Osteocyte (in vitro differentiated cells): ENCODE results near the gene NOX4. TPM values are rescaled to one million over a fixed set of nuclear protein-coding genes. Genes with fewer than 3 reads are reported as not detected.
A peak's percentile ranks its signal among the peaks of the same experiment; 100 is the strongest.
"Not testable (repeated sequence)": the region's sequence is repeated elsewhere in the genome, so short reads cannot be mapped to it uniquely, and the experiment has no call there.

Source experiments
- DNase-seq: peaks from one replicate; pipeline ENCODE4 v3.0.0; 2021; ENCODE audit warnings: mixed read lengths; ENCODE audit not compliant: unreplicated experiment; ENCODE audit errors: extremely low spot score
- H3K27ac Mint-ChIP-seq: one replicate; pipeline ENCODE4 v1.8.0; 2021; ENCODE audit warnings: mild to moderate bottlenecking, mixed read lengths; ENCODE audit not compliant: unreplicated experiment
- H3K27me3 Mint-ChIP-seq: one replicate; pipeline ENCODE4 v1.8.0; 2021; ENCODE audit warnings: mixed read lengths; ENCODE audit not compliant: unreplicated experiment
- H3K36me3 Mint-ChIP-seq: one replicate; pipeline ENCODE4 v1.8.0; 2021; ENCODE audit warnings: mixed read lengths; ENCODE audit not compliant: unreplicated experiment
- H3K4me1 Mint-ChIP-seq: one replicate; pipeline ENCODE4 v1.8.0; 2021; ENCODE audit warnings: mixed read lengths; ENCODE audit not compliant: unreplicated experiment
- H3K4me3 Mint-ChIP-seq: one replicate; pipeline ENCODE4 v1.8.0; 2021; ENCODE audit warnings: mild to moderate bottlenecking, moderate library complexity, mixed read lengths; ENCODE audit not compliant: unreplicated experiment
- H3K9me3 Mint-ChIP-seq: one replicate; pipeline ENCODE4 v1.8.0; 2021; ENCODE audit warnings: mixed read lengths; ENCODE audit not compliant: unreplicated experiment
- CTCF ChIP-seq: fragments of 200-600 bp; sonication (generic); IDR thresholded peaks from 2 replicates; pipeline ENCODE4 v1.5.0; 2021; ENCODE audit warnings: antibody characterized with exemption, mild to moderate bottlenecking, moderate library complexity
- total RNA-seq: library from RNA; stranded (reverse); gene quantifications from 2 replicates; pipeline ENCODE4 v1.2.1, GENCODE V29; 2021

NOX4 gene
- total RNA-seq, 1 donor from 2014 or later: 19.6 TPM

- not testable (repeated sequence) for H3K27ac Mint-ChIP-seq, DNase-seq
These were observed 108.2 kb downstream of the NOX4 start for GRCh38 chr11:89382986-89383385.

DNA sequence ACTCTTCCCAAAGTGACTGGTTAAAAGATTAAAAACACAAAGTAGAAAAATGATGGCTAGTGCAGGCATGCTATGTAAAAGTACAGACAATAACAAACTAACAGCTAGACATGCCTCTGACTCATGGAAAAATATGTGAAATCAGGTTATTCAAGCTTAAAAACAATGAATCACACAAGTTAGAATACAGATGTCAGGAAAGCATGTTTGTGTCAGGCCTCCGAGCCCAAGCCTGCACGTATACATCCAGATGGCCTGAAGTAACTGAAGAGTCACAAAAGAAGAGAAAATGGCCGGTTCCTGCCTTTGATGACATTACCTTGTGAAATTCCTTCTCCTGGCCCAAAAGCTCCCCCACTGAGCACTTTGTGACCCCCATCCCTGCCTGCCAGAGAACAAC is 110.1 kb downstream of the NOX4 start:
- Mint-ChIP-seq H3K27ac (no peak overlapping the region), H3K27me3 (no peaks in the 10 kb centered on the region), H3K36me3 (peaks cover 3% of the 10 kb centered on the region), H3K4me1 (peaks cover 59% of the 10 kb centered on the region), H3K9me3 (peaks cover 11% of the 10 kb centered on the region), H3K4me3 (peak overlapping the region; percentile 44)
- DNase-seq: peak; percentile 84
- no peak for TF ChIP-seq CTCF

More at GRCh38 chr11:89382986-89383385, 108.2 kb downstream of the NOX4 start:
- H3K27me3 Mint-ChIP-seq, H3K4me3 Mint-ChIP-seq, H3K36me3 Mint-ChIP-seq, H3K9me3 Mint-ChIP-seq: not testable (repeated sequence)
- H3K4me1 Mint-ChIP-seq: peaks cover 51% of the 10 kb centered on the region

- not testable (repeated sequence) for DNase-seq, H3K36me3 Mint-ChIP-seq, H3K27me3 Mint-ChIP-seq, H3K27ac Mint-ChIP-seq
- Mint-ChIP-seq H3K9me3 (peaks cover 11% of the 10 kb centered on the region), H3K4me1 (peaks cover 68% of the 10 kb centered on the region), H3K4me3 (peak overlapping the region; percentile 44)
These were observed 111.0 kb downstream of the NOX4 start for GRCh38 chr11:89379976-89380771.

DNA sequence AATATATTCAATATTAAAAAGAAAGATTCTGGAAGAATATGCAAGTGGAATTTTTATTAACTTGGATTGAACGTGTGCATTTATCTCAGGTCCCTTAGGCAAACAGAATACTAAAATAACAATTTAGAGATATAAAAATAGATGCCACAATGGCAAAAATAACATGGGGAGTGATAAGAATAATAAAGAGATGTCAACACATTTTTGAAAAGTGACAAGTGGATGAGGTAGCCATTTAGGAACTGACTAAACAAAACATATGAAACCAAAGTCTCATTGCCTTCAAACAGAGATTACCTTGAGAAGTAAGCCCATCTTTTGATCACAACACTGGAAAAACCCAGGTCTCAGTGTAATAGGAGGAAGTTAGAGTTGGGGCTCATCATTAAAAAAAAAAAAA is 112.2 kb downstream of the NOX4 start:
- H3K27ac Mint-ChIP-seq, H3K27me3 Mint-ChIP-seq, DNase-seq: not testable (repeated sequence)

GRCh38 chr11:89369356-89369755 is 121.8 kb downstream of the NOX4 start:
- H3K27me3 Mint-ChIP-seq, H3K9me3 Mint-ChIP-seq, DNase-seq, H3K4me3 Mint-ChIP-seq, H3K27ac Mint-ChIP-seq, H3K36me3 Mint-ChIP-seq: not testable (repeated sequence)
- H3K4me1 Mint-ChIP-seq: peaks cover 29% of the 10 kb centered on the region

More for the DNA sequence above, 112.2 kb downstream of the NOX4 start:
- Mint-ChIP-seq H3K9me3 (peaks cover 11% of the 10 kb centered on the region), H3K4me3 (peak overlapping the region; percentile 31), H3K4me1 (peaks cover 69% of the 10 kb centered on the region)
- H3K36me3 Mint-ChIP-seq: not testable (repeated sequence)

- H3K27ac Mint-ChIP-seq: peak overlapping the region; percentile 69
- H3K27me3 Mint-ChIP-seq, H3K4me3 Mint-ChIP-seq, H3K9me3 Mint-ChIP-seq, DNase-seq, H3K36me3 Mint-ChIP-seq, H3K4me1 Mint-ChIP-seq: not testable (repeated sequence)
These were observed 126.3 kb downstream of the NOX4 start for GRCh38 chr11:89364856-89365255.

GRCh38 chr11:89361734-89362133 is 129.4 kb downstream of the NOX4 start:
- H3K9me3 Mint-ChIP-seq: no peaks in the 10 kb centered on the region
- peaks cover 11% of the 10 kb centered on the region for H3K4me1 Mint-ChIP-seq
- no peak for TF ChIP-seq CTCF
- H3K4me3 Mint-ChIP-seq: no peak overlapping the region
- no peak for DNase-seq
- no peaks in the 10 kb centered on the region for H3K27me3 Mint-ChIP-seq
- H3K27ac Mint-ChIP-seq: no peak overlapping the region
- peaks cover 7% of the 10 kb centered on the region for H3K36me3 Mint-ChIP-seq

- not testable (repeated sequence) for H3K4me1 Mint-ChIP-seq, DNase-seq, H3K27ac Mint-ChIP-seq, H3K9me3 Mint-ChIP-seq, H3K36me3 Mint-ChIP-seq, H3K27me3 Mint-ChIP-seq, H3K4me3 Mint-ChIP-seq
These were observed 132.0 kb downstream of the NOX4 start for GRCh38 chr11:89359208-89359607.
